Adrenal gland (tissue), 5 donors: ENCODE data around the gene ZRANB3.
"Not testable (repeated sequence)": the region's sequence is repeated elsewhere in the genome, so short reads cannot be mapped to it uniquely, and the experiment has no call there.

Experiments
- POLR2A ChIP-seq, 2 donors: fragments of 450-650 bp; IDR thresholded peaks; one replicate each; pipeline ENCODE4 v1.6.1; 2017; ENCODE audit warnings: antibody characterized with exemption in 2 of 2, mild to moderate bottlenecking in 2 of 2, moderate library complexity in 1 of 2
- TF ChIP-seq, protein P1 (sequence below), 6 experiments: fragments of 450-650 bp in 4 of 6; fragments of 200-600 bp in 2 of 6; sonication (generic) in 1 of 6; IDR thresholded peaks; 1 replicate in 5 of 6; 2 replicates in 1 of 6; pipeline versions ENCODE4 v1.5.1 to v1.8.0; 2016 to 2021; ENCODE audit warnings: antibody characterized with exemption in 6 of 6, mild to moderate bottlenecking in 2 of 6, moderate library complexity in 1 of 6
- donor health status: DM: no; HTN: no; CAD: no.

DNA sequence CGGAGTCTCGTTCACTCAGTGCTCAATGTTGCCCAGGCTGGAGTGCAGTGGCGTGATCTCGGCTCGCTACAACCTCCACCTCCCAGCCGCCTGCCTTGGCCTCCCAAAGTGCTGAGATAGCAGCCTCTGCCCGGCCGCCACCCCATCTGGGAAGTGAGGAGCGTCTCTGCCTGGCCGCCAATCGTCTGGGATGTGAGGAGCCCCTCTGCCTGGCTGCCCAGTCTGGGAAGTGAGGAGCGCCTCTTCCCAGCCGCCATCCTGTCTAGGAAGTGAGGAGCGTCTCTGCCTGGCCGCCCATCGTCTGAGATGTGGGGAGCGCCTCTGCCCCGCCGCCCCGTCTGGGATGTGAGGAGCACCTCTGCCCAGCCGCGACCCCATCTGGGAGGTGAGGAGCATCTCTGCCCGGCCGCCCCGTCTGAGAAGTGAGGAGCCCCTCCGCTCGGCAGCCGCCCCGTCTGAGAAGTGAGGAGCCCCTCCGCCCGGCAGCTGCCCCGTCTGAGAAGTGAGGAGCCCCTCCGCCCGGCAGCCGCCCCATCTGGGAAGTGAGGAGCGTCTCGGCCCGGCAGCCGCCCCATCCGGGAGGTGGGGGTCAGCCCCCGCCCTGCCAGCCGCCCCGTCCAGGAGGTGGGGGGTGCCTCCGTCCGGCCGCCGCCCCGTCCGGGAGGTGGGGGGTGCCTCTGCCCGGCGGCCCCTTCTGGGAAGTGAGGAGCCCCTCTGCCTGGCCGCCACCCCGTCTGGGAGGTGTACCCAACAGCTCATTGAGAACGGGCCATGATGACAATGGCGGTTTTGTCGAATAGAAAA lies 425.3 kb downstream of the ZRANB3 start:
- TF ChIP-seq, protein P1, sequence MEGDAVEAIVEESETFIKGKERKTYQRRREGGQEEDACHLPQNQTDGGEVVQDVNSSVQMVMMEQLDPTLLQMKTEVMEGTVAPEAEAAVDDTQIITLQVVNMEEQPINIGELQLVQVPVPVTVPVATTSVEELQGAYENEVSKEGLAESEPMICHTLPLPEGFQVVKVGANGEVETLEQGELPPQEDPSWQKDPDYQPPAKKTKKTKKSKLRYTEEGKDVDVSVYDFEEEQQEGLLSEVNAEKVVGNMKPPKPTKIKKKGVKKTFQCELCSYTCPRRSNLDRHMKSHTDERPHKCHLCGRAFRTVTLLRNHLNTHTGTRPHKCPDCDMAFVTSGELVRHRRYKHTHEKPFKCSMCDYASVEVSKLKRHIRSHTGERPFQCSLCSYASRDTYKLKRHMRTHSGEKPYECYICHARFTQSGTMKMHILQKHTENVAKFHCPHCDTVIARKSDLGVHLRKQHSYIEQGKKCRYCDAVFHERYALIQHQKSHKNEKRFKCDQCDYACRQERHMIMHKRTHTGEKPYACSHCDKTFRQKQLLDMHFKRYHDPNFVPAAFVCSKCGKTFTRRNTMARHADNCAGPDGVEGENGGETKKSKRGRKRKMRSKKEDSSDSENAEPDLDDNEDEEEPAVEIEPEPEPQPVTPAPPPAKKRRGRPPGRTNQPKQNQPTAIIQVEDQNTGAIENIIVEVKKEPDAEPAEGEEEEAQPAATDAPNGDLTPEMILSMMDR (IDR thresholded peaks at IDR 0.05) = not testable (repeated sequence)
- TF ChIP-seq POLR2A (IDR thresholded peaks at IDR 0.05) = not testable (repeated sequence)
